Measurements from ENCODE around the gene NPRL2. TPM values are rescaled to one million over a fixed set of nuclear protein-coding genes. Genes with fewer than 3 reads are reported as not detected.
A peak's percentile ranks its signal among the peaks of the same experiment; 100 is the strongest.

Gene NPRL2
- polyA plus RNA-seq, 1 experiment: 45.0 TPM

DNA sequence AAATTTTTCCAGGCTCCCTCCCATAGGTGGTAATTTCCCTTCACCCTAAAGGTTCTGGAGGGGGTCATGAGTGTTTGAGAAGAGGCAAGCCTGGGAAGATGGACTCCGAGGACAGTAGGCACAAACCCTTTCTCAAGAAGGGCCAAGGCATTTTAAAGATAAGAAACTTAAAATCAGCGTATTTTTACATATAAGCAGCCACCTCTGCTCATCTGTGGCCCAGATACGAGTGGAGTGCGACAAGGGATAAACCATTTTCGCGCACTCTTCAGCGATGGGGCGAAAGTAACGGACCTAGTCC is 10.5 kb downstream of the NPRL2 start:
- TF ChIP-seq, protein P1, sequence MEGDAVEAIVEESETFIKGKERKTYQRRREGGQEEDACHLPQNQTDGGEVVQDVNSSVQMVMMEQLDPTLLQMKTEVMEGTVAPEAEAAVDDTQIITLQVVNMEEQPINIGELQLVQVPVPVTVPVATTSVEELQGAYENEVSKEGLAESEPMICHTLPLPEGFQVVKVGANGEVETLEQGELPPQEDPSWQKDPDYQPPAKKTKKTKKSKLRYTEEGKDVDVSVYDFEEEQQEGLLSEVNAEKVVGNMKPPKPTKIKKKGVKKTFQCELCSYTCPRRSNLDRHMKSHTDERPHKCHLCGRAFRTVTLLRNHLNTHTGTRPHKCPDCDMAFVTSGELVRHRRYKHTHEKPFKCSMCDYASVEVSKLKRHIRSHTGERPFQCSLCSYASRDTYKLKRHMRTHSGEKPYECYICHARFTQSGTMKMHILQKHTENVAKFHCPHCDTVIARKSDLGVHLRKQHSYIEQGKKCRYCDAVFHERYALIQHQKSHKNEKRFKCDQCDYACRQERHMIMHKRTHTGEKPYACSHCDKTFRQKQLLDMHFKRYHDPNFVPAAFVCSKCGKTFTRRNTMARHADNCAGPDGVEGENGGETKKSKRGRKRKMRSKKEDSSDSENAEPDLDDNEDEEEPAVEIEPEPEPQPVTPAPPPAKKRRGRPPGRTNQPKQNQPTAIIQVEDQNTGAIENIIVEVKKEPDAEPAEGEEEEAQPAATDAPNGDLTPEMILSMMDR (IDR thresholded peaks at IDR 0.05; ENCODE audit: insufficient read depth, low read depth, low read length): no peak
- ChIA-PET POLR2A (no interaction called here), CTCF (interaction anchor here (1.9 to 2.7 kb wide), 3 partner anchors 10 to 202 kb away, joined by 4 to 10 read pairs (median 9); partner anchors contain the start of genes CYB561D2 and NPRL2)
- DNase-seq (ENCODE audit: low read depth): no peak
- H3K36me3 ChIP-seq (ENCODE audit: control insufficient read depth, insufficient read depth, low read length): no peaks in the 10 kb centered on the region
- peak overlapping the region; percentile 60 for H3K4me3 ChIP-seq (ENCODE audit: low read depth, low read length)
- H3K27me3 ChIP-seq (ENCODE audit: control insufficient read depth, insufficient read depth, low read length): no peaks in the 10 kb centered on the region

DNA sequence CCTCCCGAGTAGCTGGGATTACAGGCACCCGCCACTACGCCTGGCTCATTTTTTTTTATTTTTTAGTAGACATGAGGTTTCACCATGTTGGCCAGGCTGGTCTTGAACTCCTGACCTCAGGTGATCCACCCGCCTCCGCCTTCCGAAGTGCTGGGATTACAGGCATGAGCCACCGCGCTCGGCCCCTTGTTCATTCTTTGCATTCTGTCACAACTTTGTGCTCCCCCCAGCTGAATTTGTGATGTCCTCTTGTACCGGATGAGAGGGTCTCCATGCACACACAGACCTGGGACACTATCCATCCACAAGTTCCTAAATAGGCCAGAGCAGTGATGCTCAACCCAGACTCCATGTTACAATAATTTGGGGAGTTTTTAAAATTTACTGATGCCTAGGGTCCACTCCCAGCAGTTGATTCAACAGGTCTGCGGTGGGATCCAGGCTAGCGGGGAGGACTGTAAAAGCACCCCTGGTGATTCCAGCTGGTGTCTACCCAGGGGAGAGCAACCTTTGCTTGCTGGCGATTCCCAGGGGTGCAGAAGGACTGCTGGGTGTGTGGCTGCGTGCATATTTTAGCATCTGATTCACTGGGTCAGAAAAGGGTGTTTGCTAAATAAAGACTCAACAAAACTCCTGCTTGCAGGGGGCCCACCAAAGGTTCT is 11.0 kb downstream of the NPRL2 start:
- TF ChIP-seq, protein P1 (IDR thresholded peaks at IDR 0.05; ENCODE audit: insufficient read depth, low read depth, low read length): no peak
- no peak for DNase-seq (ENCODE audit: low read depth)
- ChIA-PET CTCF (interaction anchor here (1.9 to 7.2 kb wide), 3 partner anchors 11 to 15 kb away, joined by 4 to 32 read pairs (median 9); partner anchors contain the start of genes CYB561D2 and NPRL2), POLR2A (no interaction called here)
- no peaks in the 10 kb centered on the region for H3K27me3 ChIP-seq (ENCODE audit: control insufficient read depth, insufficient read depth, low read length)
- peak overlapping the region; percentile 60 for H3K4me3 ChIP-seq (ENCODE audit: low read depth, low read length)
- no peaks in the 10 kb centered on the region for H3K36me3 ChIP-seq (ENCODE audit: control insufficient read depth, insufficient read depth, low read length)

DNA sequence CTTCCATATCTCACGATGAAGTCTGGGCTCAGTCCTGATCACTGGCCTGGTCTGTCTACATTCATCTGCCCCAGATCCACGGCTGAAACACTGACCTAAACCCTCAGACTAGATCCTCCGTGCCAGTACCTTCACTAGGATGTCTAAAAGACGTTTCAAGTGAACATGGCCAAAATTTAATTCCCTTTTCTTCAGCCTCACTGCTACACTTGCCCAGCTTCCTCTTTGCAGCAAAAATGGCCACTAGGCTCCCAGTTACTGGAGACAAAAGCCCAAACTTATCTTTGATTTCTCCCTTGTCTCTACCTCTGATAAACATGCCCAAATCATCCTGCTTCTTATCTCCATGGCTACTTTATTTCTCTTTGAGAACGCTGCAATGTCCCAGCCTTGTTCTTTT is 11.6 kb downstream of the NPRL2 start:
- DNase-seq (ENCODE audit: low read depth): no peak

DNA sequence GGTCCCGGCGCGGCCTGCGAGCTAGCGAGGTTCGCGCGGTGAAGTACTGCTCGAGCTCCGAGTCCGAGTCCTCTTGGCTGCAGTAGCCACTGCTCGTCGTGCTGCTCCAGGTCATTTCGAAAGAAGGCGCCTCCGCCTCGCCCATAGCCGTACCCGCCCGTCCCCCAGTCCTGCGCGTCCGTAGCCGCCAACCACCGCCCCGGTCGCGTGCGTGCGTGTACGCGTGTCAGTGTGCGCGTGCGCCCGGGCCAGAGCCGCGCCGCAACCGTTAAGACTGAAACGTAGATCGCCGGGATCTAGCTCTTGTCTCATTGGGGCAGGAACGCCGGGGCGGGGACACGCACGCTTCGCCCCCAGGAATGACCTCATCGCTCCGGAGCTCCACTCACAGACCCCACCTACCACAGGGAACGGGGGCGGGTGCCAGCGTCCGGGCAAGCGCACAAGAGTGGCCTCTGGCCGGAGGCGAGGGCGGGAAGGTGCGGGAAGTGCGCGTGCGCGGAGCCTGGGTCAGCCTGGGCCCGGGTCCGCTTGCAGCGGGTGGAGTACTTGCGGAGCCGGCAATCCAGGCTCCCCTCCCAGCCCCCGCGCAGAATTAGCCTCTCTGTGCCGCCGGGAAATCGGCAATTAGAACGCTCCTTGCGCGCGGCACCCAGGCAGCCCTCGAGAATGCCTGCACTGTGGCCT is 13.3 kb downstream of the NPRL2 start:
- H3K36me3 ChIP-seq (ENCODE audit: control insufficient read depth, insufficient read depth, low read length): peaks cover 3% of the 10 kb centered on the region; the same call in 1 of the 2 replicates
- peak; percentile 97 for DNase-seq (ENCODE audit: low read depth)
- TF ChIP-seq, protein P1 (IDR thresholded peaks at IDR 0.05; ENCODE audit: insufficient read depth, low read depth, low read length): no peak
- H3K4me3 ChIP-seq (ENCODE audit: low read depth, low read length): peak overlapping the region; percentile 89
- ChIA-PET CTCF (interaction anchor here (1.0 to 7.2 kb wide), 14 partner anchors 9 to 232 kb away, joined by 3 to 32 read pairs (median 4); partner anchors contain the start of genes HEMK1, HYAL2, HYAL3 and NAA80), POLR2A (interaction anchor here (0.5 to 1.2 kb wide), 5 partner anchors 9 to 102 kb away, joined by 3 to 11 read pairs (median 5); partner anchors contain the start of genes CYB561D2, GNAI2, HYAL3 and NAA80)
- H3K27me3 ChIP-seq (ENCODE audit: control insufficient read depth, insufficient read depth, low read length): no peaks in the 10 kb centered on the region

More for the DNA sequence above, 11.6 kb downstream of the NPRL2 start:
- ChIA-PET POLR2A (no interaction called here), CTCF (interaction anchor here (0.9 to 7.2 kb wide), 4 partner anchors 12 to 16 kb away, joined by 4 to 32 read pairs (median 4); partner anchors contain the start of genes CYB561D2, HYAL2 and NPRL2)
- no peak overlapping the region for H3K4me3 ChIP-seq (ENCODE audit: low read depth, low read length)
- no peaks in the 10 kb centered on the region for H3K27me3 ChIP-seq (ENCODE audit: control insufficient read depth, insufficient read depth, low read length)
- H3K36me3 ChIP-seq (ENCODE audit: control insufficient read depth, insufficient read depth, low read length): no peaks in the 10 kb centered on the region
- TF ChIP-seq, protein P1 (IDR thresholded peaks at IDR 0.05; ENCODE audit: insufficient read depth, low read depth, low read length): no peak
